SW480 (cell line): Measurements from ENCODE around the gene SFXN5.

Experiments
- DNase-seq: peaks from one replicate; pipeline ENCODE4 v3.0.0-alpha.2; 2016; ENCODE audit warnings: low spot score

The SFXN5 gene

GRCh38 chr2:73020657-73021370 lies 50.7 kb downstream of the SFXN5 start:
- DNase-seq = no peak

- DNase-seq = no peak
These were observed 51.2 kb downstream of the SFXN5 start for GRCh38 chr2:73020306-73020656.

GRCh38 chr2:73018188-73018825 lies 53.2 kb downstream of the SFXN5 start:
- DNase-seq = no peak

GRCh38 chr2:73013936-73014335 lies 57.6 kb downstream of the SFXN5 start:
- no peak for DNase-seq

GRCh38 chr2:73009177-73009839 lies 62.2 kb downstream of the SFXN5 start:
- DNase-seq = no peak

GRCh38 chr2:73008766-73009135 lies 62.8 kb downstream of the SFXN5 start:
- DNase-seq = no peak

GRCh38 chr2:73007991-73008765 lies 63.3 kb downstream of the SFXN5 start:
- no peak for DNase-seq

GRCh38 chr2:73006969-73007710 lies 64.4 kb downstream of the SFXN5 start:
- no peak for DNase-seq

- DNase-seq = no peak
These were observed 66.5 kb downstream of the SFXN5 start for GRCh38 chr2:73004889-73005596.

GRCh38 chr2:73004466-73004865 lies 67.0 kb downstream of the SFXN5 start:
- no peak for DNase-seq

- no peak for DNase-seq
These were observed 68.5 kb downstream of the SFXN5 start for GRCh38 chr2:73003027-73003426.

GRCh38 chr2:73000808-73001570 lies 70.5 kb downstream of the SFXN5 start:
- DNase-seq = no peak

- DNase-seq = no peak
These were observed 71.5 kb downstream of the SFXN5 start for GRCh38 chr2:72999729-73000725.

GRCh38 chr2:72998724-72999123 lies 72.8 kb downstream of the SFXN5 start:
- DNase-seq = no peak

- DNase-seq = no peak
These were observed 73.3 kb downstream of the SFXN5 start for GRCh38 chr2:72998234-72998651.

- DNase-seq = no peak
These were observed 75.4 kb downstream of the SFXN5 start for GRCh38 chr2:72996117-72996502.

GRCh38 chr2:72995430-72996116 lies 75.9 kb downstream of the SFXN5 start:
- DNase-seq = no peak

- DNase-seq = no peak
These were observed 76.5 kb downstream of the SFXN5 start for GRCh38 chr2:72994991-72995380.
